Measurements from ENCODE around the gene RNASE13.

RNASE13 gene

DNA sequence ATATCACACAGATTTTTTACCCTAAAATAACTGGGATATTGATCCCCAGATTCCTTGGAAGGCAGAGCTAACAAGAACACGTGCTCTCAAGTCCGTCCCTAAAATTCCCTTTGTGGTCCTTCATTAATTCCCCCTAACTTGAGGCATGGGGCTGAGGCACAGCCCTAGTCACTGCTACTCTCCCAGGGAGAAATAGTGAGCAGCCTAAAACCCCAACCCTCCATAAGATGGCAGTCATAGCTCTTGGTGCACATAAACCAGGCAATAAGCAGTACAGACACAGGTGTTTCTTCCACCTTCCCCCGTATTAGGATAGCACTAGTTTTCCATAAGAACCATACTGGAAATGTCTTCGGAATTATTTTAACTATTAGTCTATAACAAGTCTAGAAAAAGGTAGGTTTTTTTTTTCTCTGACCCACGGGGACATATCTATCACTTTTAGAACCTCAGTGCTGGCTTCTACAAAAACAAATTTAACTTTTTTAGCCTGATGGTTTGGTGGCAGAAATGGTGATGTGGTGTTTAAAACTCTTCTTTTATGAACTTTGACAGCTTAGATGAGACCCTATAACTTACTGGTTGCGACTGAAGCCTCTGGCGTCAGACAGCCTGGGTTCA is 32.4 kb upstream of the RNASE13 start:
- in situ Hi-C loops (cut with MboI; ENCODE audit: low sequenced_read_pairs) = no loop called here

DNA sequence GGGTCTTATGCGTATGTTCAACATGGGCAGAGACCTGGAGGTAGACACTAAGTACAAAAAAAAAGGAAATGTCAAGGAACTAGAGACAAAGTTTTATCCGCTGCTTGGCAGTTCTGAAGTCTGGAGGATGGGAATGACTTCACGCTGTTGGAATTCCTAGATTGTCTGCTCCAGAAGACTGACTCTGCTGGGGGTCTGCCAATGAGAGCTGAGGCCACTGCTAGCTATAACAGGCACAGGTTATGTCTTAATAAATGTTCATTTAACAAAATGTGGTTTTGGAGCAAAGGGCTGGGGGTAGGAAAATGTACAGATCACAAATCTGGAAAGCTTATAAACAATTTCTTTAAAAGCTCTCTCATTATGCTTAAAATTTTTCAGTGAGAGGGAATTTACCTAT is 28.9 kb upstream of the RNASE13 start:
- in situ Hi-C loops (cut with MboI; ENCODE audit: low sequenced_read_pairs) = no loop called here

DNA sequence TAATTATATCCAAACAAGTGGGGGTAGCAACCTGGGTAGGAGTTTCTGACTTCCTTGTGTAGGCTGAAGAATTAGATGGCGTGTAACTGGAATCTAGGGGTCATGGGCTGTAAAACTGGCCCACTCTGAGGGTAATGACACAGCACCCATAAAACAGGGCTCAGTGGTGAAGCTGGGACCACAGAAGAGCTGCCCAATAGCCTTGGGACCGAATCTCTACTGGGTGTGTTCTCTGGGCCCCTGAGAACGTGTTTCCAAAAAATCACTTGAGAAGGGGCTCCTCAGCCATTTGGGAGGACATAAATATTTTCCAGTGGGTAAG is 26.7 kb upstream of the RNASE13 start:
- in situ Hi-C loops (cut with MboI; ENCODE audit: low sequenced_read_pairs) = no loop called here

DNA sequence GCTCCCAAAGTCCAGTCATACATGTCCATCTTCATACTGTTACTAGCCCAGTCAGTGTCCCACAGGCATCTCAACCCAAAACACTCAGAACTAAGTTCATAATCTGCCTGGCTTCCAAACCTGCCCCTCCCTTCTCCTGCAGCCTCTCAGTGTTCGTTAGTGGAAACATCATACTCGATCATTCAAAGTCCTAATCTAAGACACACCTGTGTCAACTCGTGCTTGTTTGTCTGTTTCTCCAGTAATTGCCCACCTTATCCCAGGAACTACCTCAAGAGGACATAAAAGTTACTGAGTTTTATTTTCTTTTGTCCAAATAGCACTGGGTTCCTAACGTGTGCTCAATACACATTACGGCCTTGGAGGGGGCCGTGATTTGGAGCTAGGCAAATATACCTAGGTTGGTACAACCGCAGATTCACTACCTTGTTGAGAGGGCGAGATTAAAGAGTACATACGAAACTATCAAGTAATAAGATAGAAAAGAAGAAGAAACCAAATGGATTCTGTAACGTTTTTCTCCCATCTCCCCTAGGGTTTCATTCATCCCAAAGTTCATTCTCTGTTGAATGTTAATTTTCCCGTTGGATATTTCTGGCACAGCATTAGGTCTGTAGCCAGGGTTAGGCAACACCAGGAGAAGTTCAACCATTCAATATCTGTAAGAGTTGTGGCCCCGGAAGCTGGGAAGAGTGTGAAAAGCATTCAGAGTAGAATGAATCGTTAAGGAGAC is 26.2 kb upstream of the RNASE13 start:
- in situ Hi-C loops (cut with MboI; ENCODE audit: low sequenced_read_pairs) = no loop called here

DNA sequence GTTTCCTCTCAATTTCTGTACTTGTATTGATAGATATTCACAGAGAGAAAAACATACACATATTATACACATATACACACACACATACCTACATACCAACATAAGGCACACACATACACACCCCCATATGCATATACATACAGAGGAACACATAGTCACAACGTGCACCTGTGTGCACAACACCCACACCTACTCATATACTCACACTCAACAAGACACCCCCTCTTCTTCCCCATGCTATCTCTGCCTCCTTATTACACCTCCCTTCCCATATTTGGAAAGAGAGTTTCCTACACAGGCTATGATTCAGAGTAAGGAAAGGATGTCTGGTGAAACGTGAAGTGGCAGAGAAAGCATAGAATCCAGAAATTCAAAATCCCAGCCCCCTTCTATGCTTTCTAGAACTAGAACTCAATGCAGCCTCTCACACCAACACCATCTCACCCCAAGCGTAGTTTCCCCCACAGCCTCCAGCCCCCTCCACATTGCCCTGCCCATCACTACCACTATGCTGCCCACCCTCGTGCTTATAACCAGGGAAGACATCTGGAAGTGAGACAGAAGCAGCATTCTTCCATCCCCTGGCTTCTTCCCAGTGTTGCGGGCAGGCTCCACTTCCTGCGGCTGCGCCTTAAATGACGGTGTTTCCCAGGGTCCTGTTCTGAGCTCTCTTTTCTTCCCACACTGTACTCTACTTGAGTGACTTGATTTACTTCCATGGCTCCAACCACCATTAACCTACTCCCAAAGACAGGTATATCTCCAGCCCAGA is 25.4 kb upstream of the RNASE13 start:
- in situ Hi-C loops (cut with MboI; ENCODE audit: low sequenced_read_pairs) = no loop called here

DNA sequence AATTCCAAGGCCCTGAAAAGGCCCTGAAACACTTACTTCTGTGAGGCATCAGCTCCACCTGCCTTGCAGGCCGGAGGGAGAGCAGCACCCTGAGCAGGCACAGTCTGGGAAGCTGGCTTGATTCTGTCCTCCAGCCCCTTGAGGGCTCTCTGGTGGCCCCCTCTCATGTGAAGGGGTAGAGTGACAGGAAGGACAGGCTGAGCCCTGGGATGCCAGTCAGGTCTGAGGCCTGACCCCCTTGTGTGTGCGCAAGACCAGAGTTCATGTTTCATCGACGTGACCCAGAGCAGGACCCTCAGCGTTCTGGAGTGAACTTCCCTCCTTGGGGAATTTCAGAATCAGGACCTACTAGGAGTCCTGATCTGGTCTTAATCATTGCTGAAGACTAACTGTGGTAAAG is 24.3 kb upstream of the RNASE13 start:
- in situ Hi-C loops (cut with MboI; ENCODE audit: low sequenced_read_pairs) = no loop called here

DNA sequence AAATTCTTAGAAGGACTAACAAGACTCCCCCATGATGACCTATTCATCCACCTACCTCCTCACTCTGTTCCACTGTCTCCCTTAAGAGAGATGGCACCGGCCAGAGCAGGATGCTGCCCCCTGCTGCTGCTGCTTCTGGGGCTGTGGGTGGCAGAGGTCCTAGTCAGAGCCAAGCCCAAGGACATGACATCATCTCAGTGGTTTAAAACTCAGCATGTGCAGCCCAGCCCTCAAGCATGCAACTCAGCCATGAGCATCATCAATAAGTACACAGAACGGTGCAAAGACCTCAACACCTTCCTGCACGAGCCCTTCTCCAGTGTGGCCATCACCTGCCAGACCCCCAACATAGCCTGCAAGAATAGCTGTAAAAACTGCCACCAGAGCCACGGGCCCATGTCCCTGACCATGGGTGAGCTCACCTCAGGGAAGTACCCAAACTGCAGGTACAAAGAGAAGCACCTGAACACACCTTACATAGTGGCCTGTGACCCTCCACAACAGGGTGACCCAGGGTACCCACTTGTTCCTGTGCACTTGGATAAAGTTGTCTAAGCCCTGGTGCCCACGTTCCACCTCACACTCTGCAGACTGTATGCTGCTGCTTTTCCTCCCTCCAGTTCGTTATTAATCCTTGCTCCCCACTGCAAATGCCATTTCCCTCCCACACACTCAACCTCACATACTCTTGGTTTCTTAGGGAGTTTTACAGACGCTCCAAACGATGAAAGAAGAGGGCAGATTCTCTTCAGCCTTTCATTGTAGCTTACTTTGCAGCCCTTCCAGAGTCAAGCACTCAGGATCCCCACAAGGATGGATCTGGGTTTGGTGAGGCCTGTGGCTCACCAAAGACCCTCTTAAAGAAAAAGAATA is 23.4 kb upstream of the RNASE13 start, which contains the start of gene RNASE8:
TSS of gene RNASE8 (plus strand) at position 20 of the 873 bp plus-strand sequence. CDS start at position 91, 71 bp downstream.
- in situ Hi-C loops (cut with MboI; ENCODE audit: low sequenced_read_pairs) = no loop called here

DNA sequence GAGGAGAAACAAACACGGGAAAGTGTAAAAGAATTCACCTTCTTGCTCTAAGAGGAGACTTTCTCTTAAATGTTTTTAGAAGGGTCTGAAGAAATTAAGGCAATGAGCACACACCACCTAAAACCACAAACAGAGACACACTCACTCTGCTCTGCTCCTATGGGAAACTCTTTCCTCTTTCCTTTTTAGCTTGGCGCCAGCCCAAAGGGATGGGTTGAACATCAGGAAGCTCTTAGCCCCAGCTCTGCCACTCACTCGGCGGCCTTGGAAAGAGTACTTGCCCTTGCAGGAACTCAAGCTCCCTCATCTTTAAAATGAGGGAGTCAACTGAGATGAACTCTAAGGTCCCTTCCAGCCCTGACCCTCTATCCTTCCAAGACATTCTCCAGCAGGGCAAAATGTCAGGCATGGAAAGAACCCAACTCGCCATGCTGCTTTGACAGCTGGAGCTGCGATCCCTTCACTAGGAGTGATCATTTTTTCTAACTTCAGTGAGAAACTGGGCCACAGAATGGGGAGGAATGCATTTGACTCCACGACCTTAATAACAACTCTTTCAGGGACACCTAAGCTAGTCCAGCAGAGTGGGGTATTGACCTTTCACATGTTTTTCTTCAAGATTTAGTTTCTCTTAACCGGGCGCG is 22.0 kb upstream of the RNASE13 start:
- in situ Hi-C loops (cut with MboI; ENCODE audit: low sequenced_read_pairs) = no loop called here

DNA sequence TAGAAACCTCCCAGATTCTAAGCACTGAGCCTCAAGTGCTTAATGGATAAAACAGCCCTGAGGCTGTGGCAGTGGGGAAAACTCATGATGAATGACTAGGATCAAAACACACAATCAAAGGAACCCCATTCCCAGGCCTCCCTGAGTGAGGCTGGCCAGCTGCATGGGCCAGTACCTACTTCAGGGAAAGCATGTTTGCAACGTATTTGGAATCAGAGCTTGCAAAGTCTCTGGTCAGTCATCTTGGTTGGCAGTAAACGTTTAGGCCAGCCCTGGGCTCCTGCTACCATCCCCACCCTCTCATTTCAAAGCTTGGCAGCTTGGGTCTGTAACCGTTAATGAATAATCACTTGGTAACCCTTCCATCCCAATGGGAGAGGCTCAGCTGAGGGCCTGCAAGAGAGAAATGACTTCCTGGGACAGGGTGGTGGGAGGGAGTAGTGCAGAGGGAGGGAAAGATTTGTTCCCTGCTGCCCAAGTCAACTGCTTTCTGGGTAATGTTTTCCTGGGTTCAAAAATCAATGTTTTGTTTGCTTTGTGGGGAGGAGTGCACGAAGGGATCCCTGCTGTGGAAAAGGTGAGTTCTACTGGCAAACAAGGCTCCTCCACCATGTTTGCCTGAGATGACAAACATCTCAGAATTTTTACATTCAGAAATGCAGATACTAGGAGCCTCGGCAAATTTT is 21.0 kb upstream of the RNASE13 start:
- in situ Hi-C loops (cut with MboI; ENCODE audit: low sequenced_read_pairs) = no loop called here

DNA sequence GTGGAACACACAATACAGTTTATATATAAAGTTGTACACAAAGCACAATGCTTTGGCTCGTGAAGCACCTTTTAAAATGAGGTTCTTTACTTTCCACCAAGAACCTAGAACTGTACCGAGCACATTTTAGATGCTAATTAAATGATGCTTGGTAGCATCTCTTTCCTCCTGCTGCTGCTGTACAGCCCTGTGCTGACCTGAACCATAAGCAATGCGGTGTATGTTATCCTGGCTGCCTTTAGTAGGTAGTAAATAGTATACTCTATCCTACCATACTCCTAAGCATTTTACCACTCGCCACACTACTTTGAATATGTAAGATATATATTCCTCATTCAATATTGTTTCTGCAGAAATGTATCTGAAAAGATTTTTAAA is 20.1 kb upstream of the RNASE13 start:
- in situ Hi-C loops (cut with MboI; ENCODE audit: low sequenced_read_pairs) = no loop called here

DNA sequence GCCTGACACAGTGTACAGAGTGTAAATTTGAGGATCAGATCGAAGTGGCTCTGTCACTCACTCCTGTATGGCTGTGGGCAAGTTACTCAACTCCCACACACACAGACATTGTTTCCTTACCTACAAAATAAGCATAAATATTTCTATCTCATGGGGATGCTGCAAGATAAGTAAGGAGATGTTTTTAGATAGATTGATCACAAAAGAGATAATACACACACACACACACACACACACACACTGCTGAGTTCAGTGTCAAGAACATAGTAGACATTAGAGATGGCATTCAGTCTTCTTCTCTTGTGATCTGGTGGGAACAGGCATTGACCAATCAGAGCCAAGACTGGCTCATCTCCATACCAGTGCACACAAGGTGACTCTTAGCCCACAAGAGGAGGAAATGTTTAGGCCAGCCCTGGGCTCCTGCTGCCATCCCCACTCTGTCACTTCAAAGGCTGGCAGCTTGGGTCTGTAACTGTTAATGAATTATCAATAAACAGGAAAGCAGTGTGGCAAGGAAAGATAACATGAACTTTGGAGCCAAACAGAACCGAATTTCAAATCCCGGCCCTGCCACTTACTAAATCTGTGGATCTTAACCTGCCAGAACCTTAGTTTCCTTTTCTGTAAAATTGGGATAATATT is 19.6 kb upstream of the RNASE13 start:
- in situ Hi-C loops (cut with MboI; ENCODE audit: low sequenced_read_pairs) = no loop called here

DNA sequence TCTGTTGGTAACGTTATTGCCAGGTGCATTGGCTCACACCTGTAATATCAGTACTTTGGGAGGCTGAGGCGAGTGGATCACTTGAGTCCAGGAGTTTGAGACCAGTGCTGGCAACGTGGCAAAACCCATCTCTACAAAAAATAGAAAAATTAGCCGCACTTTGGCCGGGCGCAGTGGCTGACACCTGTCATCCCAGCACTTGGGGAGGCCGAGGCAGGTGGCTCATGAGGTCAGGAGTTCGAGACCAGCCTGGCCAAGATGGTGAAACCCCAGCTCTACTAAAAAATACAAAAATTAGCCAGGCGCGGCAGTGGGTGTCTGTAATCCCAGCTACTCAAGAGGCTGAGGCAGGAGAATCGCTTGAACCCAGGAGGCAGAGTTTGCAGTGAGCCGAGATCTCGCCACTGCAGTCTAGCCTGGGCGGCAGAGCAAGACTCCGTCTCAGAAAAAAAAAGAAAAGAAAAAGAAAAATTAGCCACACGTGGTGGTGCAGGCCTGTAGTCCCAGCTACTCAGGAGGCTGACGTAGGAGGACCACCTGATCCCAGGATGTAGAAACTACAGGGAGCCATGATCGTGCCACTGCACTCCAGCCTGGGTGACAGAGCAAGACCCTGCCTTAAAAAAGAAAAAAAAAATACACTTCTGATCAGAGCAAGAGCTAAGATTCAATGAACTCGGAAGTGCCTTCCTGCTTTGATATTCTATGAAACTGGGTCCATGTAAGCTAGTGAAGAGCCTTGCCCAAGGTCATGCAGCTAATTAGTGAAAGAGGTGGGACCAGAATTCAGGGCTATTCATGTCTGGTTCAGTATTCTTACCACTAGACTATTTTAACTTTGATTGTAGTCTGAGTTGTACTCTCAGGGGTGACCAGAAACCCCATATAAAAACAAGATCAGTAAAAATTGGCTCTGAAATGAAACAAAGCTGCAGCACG is 18.8 kb upstream of the RNASE13 start:
- in situ Hi-C loops (cut with MboI; ENCODE audit: low sequenced_read_pairs) = no loop called here

DNA sequence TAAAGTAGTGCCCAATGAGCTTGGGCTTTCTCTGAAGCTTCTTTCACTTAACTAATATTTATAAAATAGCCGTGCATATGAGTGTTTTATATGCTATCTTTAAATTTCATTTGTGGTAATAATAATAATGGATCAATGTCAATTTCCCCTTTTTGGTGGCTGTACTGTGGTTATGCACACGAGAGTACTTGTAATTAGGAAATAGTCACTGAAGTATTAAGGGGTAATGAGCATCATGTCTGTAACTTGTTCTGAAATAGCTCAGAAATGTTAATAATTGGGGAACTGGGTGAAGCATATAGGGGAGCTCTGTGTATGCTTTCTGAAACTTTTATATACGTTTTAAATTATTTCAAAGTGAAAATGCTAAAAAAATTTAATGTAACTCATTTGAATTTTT is 16.0 kb upstream of the RNASE13 start:
- in situ Hi-C loops (cut with MboI; ENCODE audit: low sequenced_read_pairs) = no loop called here

DNA sequence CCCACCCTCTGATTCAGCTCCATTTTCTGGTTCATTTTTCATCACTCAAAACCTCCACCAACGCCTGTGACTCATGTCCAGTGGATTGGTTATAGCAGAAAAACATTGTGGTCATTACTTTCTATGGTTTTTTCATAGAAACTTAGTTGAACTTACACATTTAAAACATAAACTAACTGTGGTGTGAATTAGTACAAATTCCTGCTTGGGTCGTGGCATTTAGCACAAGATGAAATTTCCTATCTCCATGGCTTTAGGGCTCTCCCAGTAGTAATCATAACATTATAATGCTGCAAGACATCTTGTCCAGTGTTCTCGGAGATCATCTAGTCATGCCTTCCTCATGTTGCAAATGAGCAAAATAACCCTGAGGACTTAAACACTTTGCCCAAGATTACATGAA is 14.7 kb upstream of the RNASE13 start:
- in situ Hi-C loops (cut with MboI; ENCODE audit: low sequenced_read_pairs) = no loop called here

DNA sequence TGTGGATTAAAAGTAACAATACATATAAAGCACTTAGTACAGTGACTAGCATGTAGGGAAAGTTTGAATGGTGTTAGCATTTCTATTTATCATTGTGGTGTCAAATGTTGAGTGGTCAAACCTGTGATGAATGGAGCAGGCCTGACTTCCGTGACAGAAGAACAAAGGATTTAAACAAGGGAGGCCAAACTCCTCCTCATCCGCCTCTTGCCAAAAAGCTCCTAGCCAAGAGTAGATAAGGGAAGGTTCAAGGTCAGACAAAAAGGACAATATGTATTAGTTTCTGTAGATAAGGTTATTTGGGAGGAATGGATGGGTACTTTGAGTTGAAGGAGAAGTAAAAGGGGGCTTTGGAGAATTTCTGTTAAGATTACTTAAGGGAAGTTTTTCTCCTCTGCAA is 14.0 kb upstream of the RNASE13 start:
- in situ Hi-C loops (cut with MboI; ENCODE audit: low sequenced_read_pairs) = no loop called here

DNA sequence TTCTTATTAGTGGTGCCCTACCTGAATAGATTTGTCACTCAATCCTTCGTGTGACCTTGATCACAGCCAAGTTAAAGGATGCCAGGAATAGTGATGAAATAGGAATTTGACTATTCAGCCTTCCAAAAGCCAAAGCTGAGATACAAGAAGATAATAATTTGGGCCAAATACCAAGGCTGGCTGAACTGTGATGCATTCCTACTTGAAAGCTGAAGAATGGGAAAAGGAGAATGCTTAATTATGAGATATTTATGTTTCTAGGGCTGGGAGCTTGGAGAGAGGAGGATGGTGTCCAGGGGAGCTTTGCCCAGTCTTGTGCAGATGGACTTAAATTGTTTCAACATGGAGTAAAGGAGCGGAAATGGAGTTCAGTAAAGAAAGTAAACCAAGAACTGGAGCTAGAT is 12.8 kb upstream of the RNASE13 start:
- in situ Hi-C loops (cut with MboI; ENCODE audit: low sequenced_read_pairs) = no loop called here

DNA sequence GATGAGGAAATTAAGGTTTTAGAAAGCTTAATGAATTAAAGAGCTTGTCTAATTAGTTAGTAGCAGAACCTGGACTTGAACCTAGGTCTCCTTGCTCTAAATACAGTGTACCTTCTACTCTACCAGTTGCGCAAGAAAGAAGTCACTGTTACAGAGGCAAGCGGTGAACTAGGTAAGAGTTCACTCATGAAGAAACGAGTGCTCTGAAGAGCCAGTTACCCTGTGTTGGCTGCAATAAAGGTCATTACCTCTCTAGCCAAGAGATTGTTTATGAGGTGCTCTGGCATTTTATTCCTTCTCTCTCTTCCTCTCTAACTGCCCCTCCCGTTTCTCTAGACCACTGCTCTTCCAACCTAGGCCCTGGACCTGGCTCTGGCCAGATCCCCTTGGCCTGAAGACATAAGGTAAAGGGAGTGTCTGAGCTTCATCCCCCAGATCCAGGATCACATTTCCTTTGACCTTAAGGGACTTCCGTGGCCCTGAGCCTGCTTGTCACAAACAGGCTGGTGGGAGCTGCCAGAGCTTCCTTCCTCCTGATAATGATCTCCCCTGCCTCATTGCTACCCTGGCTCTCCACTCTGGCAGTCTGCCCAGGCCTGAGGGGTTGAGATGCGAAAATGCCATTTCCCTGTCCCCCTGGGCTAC is 9.5 kb upstream of the RNASE13 start:
- in situ Hi-C loops (cut with MboI; ENCODE audit: low sequenced_read_pairs) = no loop called here

DNA sequence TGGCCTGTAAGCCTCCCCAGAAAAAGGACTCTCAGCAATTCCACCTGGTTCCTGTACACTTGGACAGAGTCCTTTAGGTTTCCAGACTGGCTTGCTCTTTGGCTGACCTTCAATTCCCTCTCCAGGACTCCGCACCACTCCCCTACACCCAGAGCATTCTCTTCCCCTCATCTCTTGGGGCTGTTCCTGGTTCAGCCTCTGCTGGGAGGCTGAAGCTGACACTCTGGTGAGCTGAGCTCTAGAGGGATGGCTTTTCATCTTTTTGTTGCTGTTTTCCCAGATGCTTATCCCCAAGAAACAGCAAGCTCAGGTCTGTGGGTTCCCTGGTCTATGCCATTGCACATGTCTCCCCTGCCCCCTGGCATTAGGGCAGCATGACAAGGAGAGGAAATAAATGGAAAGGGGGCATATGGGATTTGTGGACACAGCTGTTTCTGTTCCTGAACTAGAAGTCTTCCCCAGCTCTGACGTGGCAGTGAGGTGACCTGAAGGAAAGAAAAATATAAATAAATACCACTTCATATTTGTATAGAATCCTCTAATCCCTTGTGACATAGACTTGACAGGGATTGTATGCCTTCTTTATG is 8.9 kb upstream of the RNASE13 start:
- in situ Hi-C loops (cut with MboI; ENCODE audit: low sequenced_read_pairs) = no loop called here
